ENCODE measurements around the gene ARHGEF10L.

Gene ARHGEF10L

DNA sequence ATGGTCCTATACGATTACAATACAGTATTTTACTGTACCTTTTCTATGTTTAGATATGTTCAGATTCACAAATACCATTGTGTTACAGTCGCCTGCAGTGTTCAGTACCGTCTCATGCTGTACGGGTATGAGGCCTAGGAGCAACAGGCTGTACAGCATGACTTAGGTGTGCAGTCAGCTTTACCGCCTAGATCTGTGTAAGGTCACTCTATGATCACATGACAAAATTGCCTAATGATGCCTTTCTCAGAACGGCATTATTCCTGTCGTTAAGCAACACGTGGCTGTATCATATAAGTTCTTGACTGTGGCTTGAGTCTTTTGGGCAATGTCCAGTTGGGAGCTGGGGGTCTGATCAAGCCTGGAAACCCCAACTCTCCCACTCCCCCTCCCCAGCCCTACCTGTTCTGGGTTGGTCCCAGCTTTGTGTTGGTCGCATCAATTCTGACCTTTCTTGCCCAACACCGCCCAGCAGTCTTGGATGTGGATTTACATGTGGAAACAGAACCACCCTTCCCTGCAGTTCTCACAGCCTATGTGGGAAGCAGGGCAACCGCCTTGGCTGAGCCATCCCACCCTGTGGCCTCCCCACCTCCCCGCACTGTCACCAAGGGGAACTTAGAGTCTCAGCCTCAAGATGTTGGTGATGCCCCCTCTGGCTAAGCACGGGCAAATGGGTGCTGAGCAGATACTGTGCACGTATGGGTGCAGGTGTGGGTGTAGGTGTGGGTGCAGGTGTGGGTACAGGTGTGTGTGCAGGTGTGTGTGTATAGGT lies 135.4 kb downstream of the ARHGEF10L start:
- H3K27ac ChIP-seq (replicated peaks): no peak overlapping the region

DNA sequence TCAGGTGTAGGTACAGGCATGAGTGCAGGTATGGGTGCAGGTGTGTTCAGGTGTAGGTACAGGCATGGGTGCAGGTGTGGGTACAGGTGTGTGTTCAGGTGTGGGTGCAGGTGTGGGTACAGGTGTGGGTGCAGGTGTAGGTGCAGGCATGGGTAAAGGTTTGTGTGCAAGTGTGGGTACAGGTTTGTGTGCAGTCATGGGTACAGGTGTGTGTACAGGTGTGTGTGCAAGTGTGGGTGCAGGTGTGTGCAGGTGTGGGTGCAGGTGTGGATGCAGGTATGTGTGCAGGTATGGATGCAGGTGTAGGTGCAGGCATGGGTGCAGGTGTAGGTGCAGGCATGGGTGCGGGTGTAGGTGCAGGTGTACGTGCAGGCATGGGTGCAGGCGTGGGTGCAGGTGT lies 136.2 kb downstream of the ARHGEF10L start:
- no peak overlapping the region for H3K27ac ChIP-seq (replicated peaks)
- no peak overlapping the region for H3K4me3 ChIP-seq (replicated peaks; ENCODE audit: insufficient read depth, low read length)
- no peak for TF ChIP-seq REST (IDR thresholded peaks at IDR 0.05; ENCODE audit: insufficient replicate concordance, low read depth)
- TF ChIP-seq, protein P1, sequence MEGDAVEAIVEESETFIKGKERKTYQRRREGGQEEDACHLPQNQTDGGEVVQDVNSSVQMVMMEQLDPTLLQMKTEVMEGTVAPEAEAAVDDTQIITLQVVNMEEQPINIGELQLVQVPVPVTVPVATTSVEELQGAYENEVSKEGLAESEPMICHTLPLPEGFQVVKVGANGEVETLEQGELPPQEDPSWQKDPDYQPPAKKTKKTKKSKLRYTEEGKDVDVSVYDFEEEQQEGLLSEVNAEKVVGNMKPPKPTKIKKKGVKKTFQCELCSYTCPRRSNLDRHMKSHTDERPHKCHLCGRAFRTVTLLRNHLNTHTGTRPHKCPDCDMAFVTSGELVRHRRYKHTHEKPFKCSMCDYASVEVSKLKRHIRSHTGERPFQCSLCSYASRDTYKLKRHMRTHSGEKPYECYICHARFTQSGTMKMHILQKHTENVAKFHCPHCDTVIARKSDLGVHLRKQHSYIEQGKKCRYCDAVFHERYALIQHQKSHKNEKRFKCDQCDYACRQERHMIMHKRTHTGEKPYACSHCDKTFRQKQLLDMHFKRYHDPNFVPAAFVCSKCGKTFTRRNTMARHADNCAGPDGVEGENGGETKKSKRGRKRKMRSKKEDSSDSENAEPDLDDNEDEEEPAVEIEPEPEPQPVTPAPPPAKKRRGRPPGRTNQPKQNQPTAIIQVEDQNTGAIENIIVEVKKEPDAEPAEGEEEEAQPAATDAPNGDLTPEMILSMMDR (IDR thresholded peaks at IDR 0.05; ENCODE audit: insufficient read depth, low read length): no peak
- TF ChIP-seq GABPA (IDR thresholded peaks at IDR 0.05; ENCODE audit: low read depth): no peak
- no peaks in the 10 kb centered on the region for H3K27me3 ChIP-seq (ENCODE audit: insufficient read depth, poor library complexity, severe bottlenecking)
- DNase-seq (ENCODE audit: low read depth in 1 of 2, low spot score in 1 of 2): no peak

More for the DNA sequence above, 135.4 kb downstream of the ARHGEF10L start:
- no peaks in the 10 kb centered on the region for H3K27me3 ChIP-seq (ENCODE audit: insufficient read depth, poor library complexity, severe bottlenecking)
- TF ChIP-seq POLR2AphosphoS5 (IDR thresholded peaks at IDR 0.05; ENCODE audit: low read depth) (no peak), REST (IDR thresholded peaks at IDR 0.05; ENCODE audit: insufficient replicate concordance, low read depth) (no peak), GABPA (IDR thresholded peaks at IDR 0.05; ENCODE audit: low read depth) (no peak), SPI1 (IDR thresholded peaks at IDR 0.05; ENCODE audit: borderline replicate concordance, low read depth) (no peak)
- TF ChIP-seq, protein P1 (IDR thresholded peaks at IDR 0.05; ENCODE audit: insufficient read depth, low read length): no peak
- H3K4me3 ChIP-seq (replicated peaks; ENCODE audit: insufficient read depth, low read length): no peak overlapping the region
- peak in 1 of 2 experiments; percentile 3 for DNase-seq (ENCODE audit: low read depth in 1 of 2, low spot score in 1 of 2)

DNA sequence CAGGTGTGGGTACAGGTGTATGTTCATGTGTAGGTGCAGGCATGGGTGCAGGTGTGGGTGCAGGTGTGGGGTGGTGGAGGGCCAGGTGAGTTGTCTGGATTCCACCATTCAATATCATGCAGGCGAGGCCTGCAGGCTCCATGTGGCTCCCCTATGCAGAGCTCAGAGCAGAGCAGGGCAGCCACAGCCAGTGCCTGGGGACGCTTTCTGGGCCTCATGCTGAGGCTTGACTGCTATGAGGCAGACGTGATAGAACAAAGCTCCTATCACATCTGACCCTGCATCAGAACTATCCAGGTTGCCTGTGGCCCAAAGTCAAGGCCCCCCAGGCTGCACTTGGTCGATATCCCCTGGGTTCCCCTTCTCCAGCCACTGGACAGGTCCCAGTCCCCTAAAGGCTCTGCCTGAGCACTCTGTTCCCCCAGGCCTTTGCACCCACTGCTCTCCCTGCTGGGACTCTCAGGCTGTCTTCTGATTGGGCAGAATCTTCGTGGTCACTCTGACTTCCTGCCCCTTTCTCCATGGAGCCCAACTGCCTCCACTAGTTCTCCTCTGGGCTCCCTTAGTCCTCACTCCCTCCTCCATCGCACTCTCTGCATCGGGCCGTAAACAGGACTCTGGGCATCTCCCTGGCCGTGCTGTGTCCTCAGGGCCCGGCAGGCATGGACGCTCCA lies 137.0 kb downstream of the ARHGEF10L start:
- no peak for DNase-seq (ENCODE audit: low read depth in 1 of 2, low spot score in 1 of 2)
- Histone ChIP-seq H3K4me3 (replicated peaks; ENCODE audit: insufficient read depth, low read length) (no peak overlapping the region), H3K27me3 (ENCODE audit: insufficient read depth, poor library complexity, severe bottlenecking) (no peaks in the 10 kb centered on the region), H3K27ac (replicated peaks) (no peak overlapping the region)
- TF ChIP-seq SPI1 (IDR thresholded peaks at IDR 0.05; ENCODE audit: borderline replicate concordance, low read depth) (no peak), REST (IDR thresholded peaks at IDR 0.05; ENCODE audit: insufficient replicate concordance, low read depth) (no peak), POLR2AphosphoS5 (IDR thresholded peaks at IDR 0.05; ENCODE audit: low read depth) (no peak), GABPA (IDR thresholded peaks at IDR 0.05; ENCODE audit: low read depth) (no peak)
- TF ChIP-seq, protein P1 (IDR thresholded peaks at IDR 0.05; ENCODE audit: insufficient read depth, low read length): no peak
